Metanephros (tissue), 1 donor: ENCODE measurements around the gene MRPL46. TPM values are rescaled to one million over a fixed set of nuclear protein-coding genes. Genes with fewer than 3 reads are reported as not detected.

Experiments
- total RNA-seq: library from RNA; depleted of rRNA; stranded (reverse); fragments of >200 nt; gene quantifications from one replicate; pipeline ENCODE4 v1.2.3, GENCODE V29; 2014

MRPL46 gene
- total RNA-seq, result 26.8 TPM

GRCh38 chr15:88467073-88467934, at the start of gene MRPL46, which contains the start of gene MRPS11:
Gene MRPL46 (minus strand): TSS chr15:88467388. CDS start chr15:88467377, 11 bp downstream.
Gene MRPS11 (plus strand): TSS chr15:88467708. CDS start chr15:88467718, 10 bp downstream.

Other genes with a start within 250 kb of the MRPL46 start
- 27.2 TPM for gene NTRK3, start 210.6 kb downstream of the MRPL46 start, total RNA-seq
- 26.4 TPM for gene MRPS11, start 320 bp upstream of the MRPL46 start, total RNA-seq
- 16.3 TPM for gene DET1, start 79.3 kb upstream of the MRPL46 start, total RNA-seq
- gene AEN, start 154.0 kb upstream of the MRPL46 start, total RNA-seq, result 8.3 TPM
- 6.2 TPM for gene ISG20, start 171.6 kb upstream of the MRPL46 start, total RNA-seq